Progenitor cell of endocrine pancreas (in vitro differentiated cells): ENCODE data around the gene POTEG. TPM values are rescaled to one million over a fixed set of nuclear protein-coding genes. Genes with fewer than 3 reads are reported as not detected.
"Not testable (repeated sequence)": the region's sequence is repeated elsewhere in the genome, so short reads cannot be mapped to it uniquely, and the experiment has no call there.

Experiments
- DNase-seq: peaks from one replicate; pipeline ENCODE4 v3.0.0; 2021; ENCODE audit warnings: low spot score; ENCODE audit not compliant: unreplicated experiment
- H3K27ac Mint-ChIP-seq: 2 replicates; pipeline ENCODE4 v1.8.0; 2021; ENCODE audit warnings: mild to moderate bottlenecking, moderate library complexity, mixed read lengths
- H3K27me3 Mint-ChIP-seq: 2 replicates; pipeline ENCODE4 v1.8.0; 2021; ENCODE audit warnings: mixed read lengths
- H3K36me3 Mint-ChIP-seq: 2 replicates; pipeline ENCODE4 v1.8.0; 2022; ENCODE audit warnings: mixed read lengths; ENCODE audit not compliant: insufficient read depth
- H3K4me1 Mint-ChIP-seq: 2 replicates; pipeline ENCODE4 v1.8.0; 2021; ENCODE audit warnings: low read depth, mixed read lengths
- H3K4me3 Mint-ChIP-seq: 2 replicates; pipeline ENCODE4 v1.8.0; 2021; ENCODE audit warnings: low read depth, mild to moderate bottlenecking, moderate library complexity, mixed read lengths
- H3K9me3 Mint-ChIP-seq: 2 replicates; pipeline ENCODE4 v1.8.0; 2021; ENCODE audit warnings: low read depth, mixed read lengths
- total RNA-seq: library from RNA; stranded (reverse); gene quantifications from 2 replicates; pipeline ENCODE4 v1.2.1, GENCODE V29; 2021

Gene POTEG
- total RNA-seq, 1 donor from 2014 or later: not detected

DNA sequence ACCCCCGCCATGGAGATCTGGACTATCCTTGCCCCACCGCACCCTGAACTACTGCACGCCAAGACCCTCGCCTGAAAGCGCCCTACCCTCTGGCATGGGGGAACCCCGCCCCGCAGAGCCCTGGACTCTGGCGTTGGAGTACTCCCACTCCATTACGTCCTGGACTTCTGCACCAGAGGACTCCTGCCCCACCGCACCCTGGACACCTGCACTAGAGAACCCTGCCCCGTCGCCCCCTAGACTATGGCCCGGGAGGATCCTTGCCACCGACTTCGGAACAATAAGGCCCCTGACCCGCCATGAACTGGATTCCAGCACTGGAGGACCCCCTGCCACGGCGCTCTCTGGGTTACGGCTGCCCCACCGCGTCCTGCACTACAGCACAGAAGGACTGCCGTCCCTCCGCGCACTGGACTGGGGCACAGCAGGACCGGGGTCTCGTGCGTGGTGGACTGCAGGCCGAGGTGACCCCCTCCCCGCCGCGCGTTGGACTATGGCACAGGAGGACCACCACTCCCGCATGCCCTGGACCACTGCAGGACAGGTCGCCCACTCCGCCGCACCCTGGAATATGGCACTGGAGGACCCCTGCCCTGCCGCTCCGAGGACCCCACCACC is 72.4 kb downstream of the POTEG start:
- DNase-seq, H3K27ac Mint-ChIP-seq, H3K4me3 Mint-ChIP-seq, H3K4me1 Mint-ChIP-seq, H3K9me3 Mint-ChIP-seq, H3K36me3 Mint-ChIP-seq, H3K27me3 Mint-ChIP-seq: not testable (repeated sequence)

DNA sequence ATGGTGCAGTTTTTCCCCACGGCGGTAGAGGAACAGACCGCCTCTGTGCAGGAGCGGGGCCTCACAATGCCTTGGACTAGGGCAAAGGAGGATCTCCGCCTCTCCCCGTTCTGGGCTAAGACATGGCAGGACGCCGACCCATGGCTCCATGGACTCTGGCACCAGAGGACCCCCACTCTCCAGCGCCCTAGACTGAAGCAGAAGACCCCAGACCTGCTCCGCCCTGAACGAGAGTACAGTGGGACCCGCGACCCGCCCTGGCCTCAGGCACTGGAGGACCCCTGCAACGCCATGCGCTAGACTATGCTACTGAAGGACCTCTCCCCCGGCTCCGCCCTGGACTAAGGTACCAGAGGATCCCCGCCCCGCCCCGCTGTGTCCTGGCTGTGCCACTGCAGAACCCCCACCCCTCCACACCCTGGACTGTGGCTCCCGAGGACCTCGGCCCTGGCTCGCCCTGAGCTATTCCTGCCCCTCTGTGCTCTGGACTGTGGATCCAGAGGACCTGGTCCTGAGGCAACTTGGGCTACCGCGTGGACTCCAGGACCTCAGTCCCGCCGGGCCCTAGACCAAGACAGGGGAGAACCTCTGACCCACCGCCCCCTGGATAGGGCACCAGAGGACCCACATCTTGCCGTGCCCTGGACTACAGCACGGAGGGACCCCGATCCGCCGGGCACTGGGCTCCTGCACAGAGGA is 73.1 kb downstream of the POTEG start:
- H3K4me1 Mint-ChIP-seq, H3K27me3 Mint-ChIP-seq, H3K9me3 Mint-ChIP-seq, H3K4me3 Mint-ChIP-seq, DNase-seq, H3K27ac Mint-ChIP-seq, H3K36me3 Mint-ChIP-seq: not testable (repeated sequence)
